Measurements from ENCODE around the gene STIMATE. TPM values are rescaled to one million over a fixed set of nuclear protein-coding genes. Genes with fewer than 3 reads are reported as not detected.

The STIMATE gene
- polyA plus RNA-seq, result 5.9 TPM
- long read RNA-seq, donor 1, full-length matches to known transcripts, result 3 of 3 reads
- long read RNA-seq, donor 1, partial matches to known transcripts, result 0 of 3 reads
- long read RNA-seq, donor 1, other reads (novel, unspliced or antisense), result 0 of 3 reads
- long read RNA-seq, donor 2, full-length matches to known transcripts, result 3 of 3 reads
- long read RNA-seq, donor 2, partial matches to known transcripts, result 0 of 3 reads
- long read RNA-seq, donor 2, other reads (novel, unspliced or antisense), result 0 of 3 reads
- long read RNA-seq, donor 3, result 0 reads
- long read RNA-seq, donor 4, result 0 reads
- long read RNA-seq, donor 5, full-length matches to known transcripts, result 3 of 3 reads
- long read RNA-seq, donor 5, partial matches to known transcripts, result 0 of 3 reads
- long read RNA-seq, donor 5, other reads (novel, unspliced or antisense), result 0 of 3 reads
- long read RNA-seq, donor 6, full-length matches to known transcripts, result 4 of 4 reads
- long read RNA-seq, donor 6, partial matches to known transcripts, result 0 of 4 reads
- long read RNA-seq, donor 6, other reads (novel, unspliced or antisense), result 0 of 4 reads
- long read RNA-seq, donor 7, full-length matches to known transcripts, result 5 of 5 reads
- long read RNA-seq, donor 7, partial matches to known transcripts, result 0 of 5 reads
- long read RNA-seq, donor 7, other reads (novel, unspliced or antisense), result 0 of 5 reads
- long read RNA-seq, donor 8, full-length matches to known transcripts, result 1 of 1 reads
- long read RNA-seq, donor 8, partial matches to known transcripts, result 0 of 1 reads
- long read RNA-seq, donor 8, other reads (novel, unspliced or antisense), result 0 of 1 reads
- long read RNA-seq, donor 9, full-length matches to known transcripts, result 1 of 1 reads
- long read RNA-seq, donor 9, partial matches to known transcripts, result 0 of 1 reads
- long read RNA-seq, donor 9, other reads (novel, unspliced or antisense), result 0 of 1 reads
- long read RNA-seq, donor 10, full-length matches to known transcripts, result 2 of 2 reads
- long read RNA-seq, donor 10, partial matches to known transcripts, result 0 of 2 reads
- long read RNA-seq, donor 10, other reads (novel, unspliced or antisense), result 0 of 2 reads
- long read RNA-seq, donor 11, full-length matches to known transcripts, result 4 of 4 reads
- long read RNA-seq, donor 11, partial matches to known transcripts, result 0 of 4 reads
- long read RNA-seq, donor 11, other reads (novel, unspliced or antisense), result 0 of 4 reads

DNA sequence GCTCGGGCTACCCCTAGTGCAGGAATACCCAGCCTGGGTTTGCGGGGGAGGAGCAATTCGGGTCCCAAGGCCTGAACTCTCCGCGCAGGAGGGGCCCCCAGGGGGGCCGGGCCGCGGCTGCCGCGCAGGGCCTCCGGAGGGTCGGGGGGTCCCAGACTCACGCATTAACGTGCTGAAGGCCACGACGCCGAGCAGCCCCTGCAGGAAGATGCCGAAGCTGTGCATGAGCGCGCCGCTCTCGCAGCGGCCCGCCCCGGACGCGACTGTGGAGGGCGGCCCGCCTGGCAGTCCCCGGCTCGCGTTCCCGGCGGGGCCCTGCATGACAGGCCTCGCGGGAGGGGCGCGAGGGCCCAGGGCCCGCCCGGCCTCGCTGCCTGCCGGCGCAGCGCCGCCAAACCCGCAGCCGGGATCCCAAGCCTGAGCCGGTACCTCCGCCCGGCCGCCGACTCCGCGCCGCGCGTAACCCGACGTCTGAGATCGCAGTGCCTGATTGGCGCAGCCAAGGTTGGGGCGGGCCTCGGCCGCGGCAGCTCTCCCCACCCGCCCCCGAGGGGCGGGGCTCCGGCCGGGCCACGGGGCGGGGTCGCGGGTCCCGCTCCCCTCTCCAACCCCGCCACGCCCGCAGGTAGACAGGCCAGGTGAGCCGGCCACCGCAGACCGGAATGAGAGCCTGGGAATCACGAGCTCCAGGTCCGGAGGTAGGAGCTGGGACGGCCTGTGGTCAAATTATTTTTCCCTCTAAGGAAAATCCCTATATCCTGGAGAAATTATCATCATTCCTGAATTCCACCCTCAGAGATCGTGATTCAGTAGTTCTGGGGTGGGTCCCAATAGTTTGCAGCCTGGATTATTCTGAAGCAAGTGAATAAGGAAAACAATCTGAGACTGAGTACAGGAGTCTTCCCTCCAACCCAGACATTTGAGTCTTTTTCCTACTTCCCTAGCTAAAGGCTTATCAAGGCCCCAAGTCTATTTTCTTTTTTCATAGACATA lies at the start of gene STIMATE:
STIMATE (minus strand) TSS at position 419 of the 993 bp plus-strand sequence; CDS start at position 321, 98 bp downstream.
- Histone ChIP-seq H3K27me3 (ENCODE audit: control insufficient read depth, insufficient read depth, low read length) (no peaks in the 10 kb centered on the region), H3K9me3 (ENCODE audit: control insufficient read depth, low read depth, low read length) (no peaks in the 10 kb centered on the region), H3K27ac (ENCODE audit: low read length) (no peak within 1 kb of the TSS), H3K4me1 (ENCODE audit: control insufficient read depth, insufficient read depth, low read length) (peaks cover 7% of the 10 kb centered on the region), H3K36me3 (ENCODE audit: control insufficient read depth, insufficient read depth, low read length) (peaks cover 4% of the 10 kb centered on the region), H3K4me3 (ENCODE audit: low read length) (peak within 1 kb of the TSS; percentile 54)
- peak; percentile 77 to 84 for DNase-seq
- WGBS (ENCODE audit: insufficient coverage, low lambda C conversion rate), result no CpG with 5 or more reads among the region's 85 CpGs

DNA sequence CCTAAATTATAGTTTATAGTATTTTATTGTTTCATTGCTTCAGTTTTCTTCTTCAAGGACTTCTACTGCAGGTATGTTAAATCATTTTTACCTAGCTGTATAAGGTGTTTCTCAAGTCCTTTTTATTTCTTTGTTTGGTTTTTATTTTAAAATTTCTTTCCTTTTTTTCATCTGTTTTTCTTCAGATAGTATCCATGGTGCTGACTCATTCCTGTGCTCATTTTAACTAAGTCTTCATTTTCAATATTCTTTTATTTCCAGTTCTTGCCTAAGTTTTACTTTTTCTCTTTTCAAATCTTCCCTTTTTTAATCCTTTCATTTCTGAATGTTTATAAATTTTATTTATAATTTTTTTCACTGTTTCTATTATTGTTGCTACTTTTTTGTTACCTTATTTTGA lies 42.3 kb upstream of the STIMATE start:
- no peak for DNase-seq

DNA sequence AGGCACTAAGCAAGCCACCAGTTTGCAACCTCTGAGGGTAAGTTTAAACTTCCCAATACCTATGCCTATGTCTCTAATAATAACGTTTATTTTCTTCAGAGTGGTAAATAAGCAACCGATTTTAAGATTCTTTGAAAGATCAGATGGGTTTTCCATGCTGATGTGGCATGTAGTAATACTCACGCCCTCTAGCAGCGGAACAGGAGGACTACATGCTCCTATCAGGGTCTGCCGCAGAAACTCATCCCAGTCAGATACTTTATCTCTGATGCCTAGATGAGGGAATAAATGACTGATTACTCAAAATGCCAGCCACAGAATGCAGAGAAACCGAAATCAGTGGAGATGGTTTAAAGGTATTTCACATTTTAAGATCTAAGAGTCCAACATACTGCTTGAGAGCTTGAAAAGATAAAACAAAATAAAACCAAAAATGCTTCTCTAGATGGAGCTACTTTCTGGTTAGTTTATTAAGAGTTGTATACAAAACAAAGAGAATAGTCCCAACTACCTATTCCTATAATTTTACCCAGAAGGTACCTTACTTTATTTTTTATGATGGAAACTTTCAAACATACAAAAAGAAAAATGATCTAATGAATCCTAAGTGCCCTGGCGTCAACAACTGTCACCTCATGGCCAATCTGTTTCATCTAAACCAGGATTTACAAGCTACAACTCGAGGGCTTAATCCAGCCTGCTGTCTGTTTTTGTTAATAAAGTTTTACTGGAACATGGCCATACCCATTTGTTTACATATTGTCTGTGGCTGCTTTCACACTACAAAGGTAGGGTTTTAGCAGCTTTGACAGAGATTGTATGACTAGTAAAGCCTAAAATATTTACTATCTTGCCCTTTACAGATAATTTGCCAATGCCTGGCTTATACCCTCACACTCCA lies 37.5 kb upstream of the STIMATE start:
- Histone ChIP-seq H3K4me1 (ENCODE audit: control insufficient read depth, insufficient read depth, low read length) (no peaks in the 10 kb centered on the region), H3K27me3 (ENCODE audit: control insufficient read depth, insufficient read depth, low read length) (no peaks in the 10 kb centered on the region), H3K36me3 (ENCODE audit: control insufficient read depth, insufficient read depth, low read length) (peaks cover 4% of the 10 kb centered on the region), H3K27ac (ENCODE audit: low read length) (no peak overlapping the region), H3K9me3 (ENCODE audit: control insufficient read depth, low read depth, low read length) (no peaks in the 10 kb centered on the region), H3K4me3 (ENCODE audit: low read length) (no peak overlapping the region)
- 100% methylated on average over 1 of the region's 8 CpGs for WGBS (ENCODE audit: insufficient coverage, low lambda C conversion rate)
- peak; percentile 9 to 30 for DNase-seq

More for the DNA sequence above, 42.3 kb upstream of the STIMATE start:
- Histone ChIP-seq H3K27ac (ENCODE audit: low read length) (no peak overlapping the region), H3K9me3 (ENCODE audit: control insufficient read depth, low read depth, low read length) (no peaks in the 10 kb centered on the region), H3K27me3 (ENCODE audit: control insufficient read depth, insufficient read depth, low read length) (no peaks in the 10 kb centered on the region), H3K36me3 (ENCODE audit: control insufficient read depth, insufficient read depth, low read length) (peaks cover 11% of the 10 kb centered on the region), H3K4me3 (ENCODE audit: low read length) (no peak overlapping the region), H3K4me1 (ENCODE audit: control insufficient read depth, insufficient read depth, low read length) (no peaks in the 10 kb centered on the region)

DNA sequence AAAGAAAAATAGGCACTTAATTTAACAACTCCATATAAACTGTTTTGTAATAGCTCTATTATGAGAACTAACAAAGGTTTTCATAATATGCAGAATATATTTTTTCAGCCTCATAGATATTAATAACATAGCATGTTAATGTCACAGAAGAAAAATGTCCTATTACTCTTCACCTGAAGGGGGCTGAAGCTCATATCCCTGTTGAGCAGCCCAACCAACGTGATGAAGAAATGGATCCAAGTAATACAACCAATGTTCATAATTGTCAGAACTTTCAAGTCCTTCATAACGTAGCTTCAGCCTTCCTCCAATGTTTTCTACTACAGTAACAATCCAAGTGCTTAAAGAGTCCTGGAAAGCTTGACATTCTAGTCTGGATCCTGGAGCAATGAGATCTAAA lies 34.5 kb upstream of the STIMATE start:
- Histone ChIP-seq H3K27me3 (ENCODE audit: control insufficient read depth, insufficient read depth, low read length) (no peaks in the 10 kb centered on the region), H3K9me3 (ENCODE audit: control insufficient read depth, low read depth, low read length) (no peaks in the 10 kb centered on the region), H3K4me3 (ENCODE audit: low read length) (no peak overlapping the region), H3K27ac (ENCODE audit: low read length) (no peak overlapping the region), H3K4me1 (ENCODE audit: control insufficient read depth, insufficient read depth, low read length) (no peaks in the 10 kb centered on the region), H3K36me3 (ENCODE audit: control insufficient read depth, insufficient read depth, low read length) (peaks cover 21% of the 10 kb centered on the region)
- 100% methylated on average over 1 of the region's 2 CpGs for WGBS (ENCODE audit: insufficient coverage, low lambda C conversion rate)
- no peak for DNase-seq

DNA sequence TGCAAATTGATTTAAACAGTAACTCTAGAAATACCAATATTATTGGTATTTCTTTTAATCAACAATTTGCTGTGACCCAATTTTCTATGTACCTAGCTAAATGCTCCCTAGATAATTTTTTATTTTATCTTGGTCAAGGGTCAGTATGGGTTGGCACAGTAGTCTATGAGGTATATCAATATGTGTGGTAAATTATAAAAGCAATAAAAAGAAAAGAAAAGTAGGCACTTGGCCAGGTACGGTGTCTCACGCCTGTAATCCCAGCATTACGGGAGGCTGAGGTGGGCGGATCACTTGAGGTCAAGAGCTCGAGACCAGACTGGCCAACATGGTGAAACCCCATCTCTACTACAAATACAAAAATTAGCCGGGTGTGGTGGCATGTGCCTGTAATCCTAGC lies 34.0 kb upstream of the STIMATE start:
- peaks cover 24% of the 10 kb centered on the region for H3K36me3 ChIP-seq (ENCODE audit: control insufficient read depth, insufficient read depth, low read length)
- no CpG with 5 or more reads among the region's 6 CpGs for WGBS (ENCODE audit: insufficient coverage, low lambda C conversion rate)
- no peak for DNase-seq
- no peak overlapping the region for H3K27ac ChIP-seq (ENCODE audit: low read length)
- H3K4me1 ChIP-seq (ENCODE audit: control insufficient read depth, insufficient read depth, low read length), result no peaks in the 10 kb centered on the region
- no peak overlapping the region for H3K4me3 ChIP-seq (ENCODE audit: low read length)
- no peaks in the 10 kb centered on the region for H3K27me3 ChIP-seq (ENCODE audit: control insufficient read depth, insufficient read depth, low read length)
- no peaks in the 10 kb centered on the region for H3K9me3 ChIP-seq (ENCODE audit: control insufficient read depth, low read depth, low read length)

DNA sequence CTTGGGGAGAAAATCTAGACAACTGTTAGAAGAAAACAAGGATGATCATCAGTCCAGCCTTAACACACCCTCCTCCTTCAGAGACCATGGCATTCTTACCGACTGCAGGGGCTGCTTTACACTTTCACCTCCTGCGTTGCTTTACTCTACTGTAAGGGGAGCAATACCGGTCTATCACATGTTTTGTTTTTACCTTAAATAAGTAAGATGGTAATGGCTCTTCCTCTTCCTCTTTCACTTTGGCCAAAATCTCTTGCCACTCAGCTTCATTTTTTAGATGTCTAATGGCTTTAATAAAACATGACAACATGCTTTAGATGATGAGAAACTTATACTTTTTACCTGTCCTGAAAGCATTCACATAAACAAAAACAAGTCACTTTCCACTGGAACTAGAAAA lies 33.4 kb upstream of the STIMATE start:
- Histone ChIP-seq H3K4me1 (ENCODE audit: control insufficient read depth, insufficient read depth, low read length) (no peaks in the 10 kb centered on the region), H3K27ac (ENCODE audit: low read length) (no peak overlapping the region), H3K36me3 (ENCODE audit: control insufficient read depth, insufficient read depth, low read length) (peaks cover 28% of the 10 kb centered on the region), H3K9me3 (ENCODE audit: control insufficient read depth, low read depth, low read length) (no peaks in the 10 kb centered on the region), H3K4me3 (ENCODE audit: low read length) (no peak overlapping the region), H3K27me3 (ENCODE audit: control insufficient read depth, insufficient read depth, low read length) (no peaks in the 10 kb centered on the region)
- DNase-seq, result no peak
- no CpG with 5 or more reads among the region's 3 CpGs for WGBS (ENCODE audit: insufficient coverage, low lambda C conversion rate)

DNA sequence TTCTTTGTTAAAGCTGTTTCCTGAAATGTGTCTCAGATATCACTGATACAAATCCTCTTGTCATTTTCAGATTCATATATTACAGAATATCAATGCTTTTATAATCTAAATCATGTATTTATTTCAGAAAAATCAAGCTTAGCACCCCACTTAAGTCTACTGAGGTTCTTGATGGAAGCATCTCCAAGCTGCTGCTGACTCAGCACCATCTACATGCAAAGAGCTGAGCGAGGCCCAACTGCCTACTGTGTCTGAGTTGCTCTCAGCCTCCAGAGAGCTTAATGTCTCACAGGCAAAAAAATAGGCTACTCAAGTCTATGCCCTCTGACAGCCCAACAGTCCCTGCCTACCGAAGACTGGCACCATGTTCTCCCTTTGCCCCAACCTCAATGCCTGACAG lies 29.2 kb upstream of the STIMATE start:
- no peaks in the 10 kb centered on the region for H3K27me3 ChIP-seq (ENCODE audit: control insufficient read depth, insufficient read depth, low read length)

DNA sequence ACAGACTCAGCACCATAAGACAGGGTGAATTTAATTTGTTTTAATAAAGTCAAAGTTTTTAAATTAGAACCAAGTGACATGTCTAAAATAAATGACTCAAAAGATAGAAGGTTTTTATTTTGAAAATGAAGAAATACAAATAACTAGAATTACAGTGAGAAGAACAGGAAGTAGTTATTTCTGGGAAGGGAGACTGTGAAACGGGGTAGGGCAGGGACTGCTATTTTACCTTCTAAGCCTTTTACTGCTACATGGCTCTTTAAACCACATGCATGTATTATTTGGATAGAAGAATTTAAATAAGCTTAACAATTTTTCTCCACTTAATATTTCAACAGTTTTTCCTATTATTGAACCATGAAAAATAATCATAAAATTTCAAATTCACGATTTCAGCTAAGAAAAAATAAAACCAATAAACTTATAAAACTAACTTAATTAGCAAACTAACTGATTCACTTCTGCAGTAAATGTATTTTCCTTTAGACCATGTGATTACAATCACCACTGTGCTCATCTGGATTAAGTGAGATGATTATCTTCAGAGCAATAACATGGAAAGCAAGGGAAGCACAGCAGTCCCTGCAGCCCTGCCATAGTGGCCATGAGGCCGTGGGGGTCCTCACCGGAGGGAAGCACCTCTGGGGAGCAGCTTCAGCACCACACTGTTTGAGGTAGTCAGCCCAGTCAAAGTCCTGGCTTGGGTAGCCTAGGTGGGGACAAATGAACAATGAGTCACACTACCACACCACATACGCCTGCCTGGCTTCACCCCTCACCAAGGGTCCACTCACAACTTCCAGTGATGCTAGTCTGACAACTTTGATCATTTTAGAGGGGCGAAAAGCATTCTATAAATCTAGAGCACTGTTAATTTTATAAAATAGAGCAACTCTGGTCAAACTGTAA lies 28.3 kb upstream of the STIMATE start:
- no peak overlapping the region for H3K27ac ChIP-seq (ENCODE audit: low read length)
- H3K4me3 ChIP-seq (ENCODE audit: low read length), result no peak overlapping the region
- H3K4me1 ChIP-seq (ENCODE audit: control insufficient read depth, insufficient read depth, low read length), result no peaks in the 10 kb centered on the region
- H3K27me3 ChIP-seq (ENCODE audit: control insufficient read depth, insufficient read depth, low read length), result no peaks in the 10 kb centered on the region
- H3K9me3 ChIP-seq (ENCODE audit: control insufficient read depth, low read depth, low read length), result no peaks in the 10 kb centered on the region
- peaks cover 54% of the 10 kb centered on the region for H3K36me3 ChIP-seq (ENCODE audit: control insufficient read depth, insufficient read depth, low read length)
- WGBS (ENCODE audit: insufficient coverage, low lambda C conversion rate), result 100% methylated on average over 1 of the region's 6 CpGs
- no peak for DNase-seq

More for the DNA sequence above, 29.2 kb upstream of the STIMATE start:
- no peaks in the 10 kb centered on the region for H3K9me3 ChIP-seq (ENCODE audit: control insufficient read depth, low read depth, low read length)
- H3K4me3 ChIP-seq (ENCODE audit: low read length), result no peak overlapping the region
- peaks cover 48% of the 10 kb centered on the region for H3K36me3 ChIP-seq (ENCODE audit: control insufficient read depth, insufficient read depth, low read length)
- no CpG with 5 or more reads among the region's 2 CpGs for WGBS (ENCODE audit: insufficient coverage, low lambda C conversion rate)
- no peak overlapping the region for H3K27ac ChIP-seq (ENCODE audit: low read length)
- no peaks in the 10 kb centered on the region for H3K4me1 ChIP-seq (ENCODE audit: control insufficient read depth, insufficient read depth, low read length)
- no peak for DNase-seq
